HEK293 (cell line): ENCODE data around the gene TCF7L2.

Experiments
- BCL11A ChIP-seq: fragments of 450-650 bp; formaldehyde crosslinking; IDR thresholded peaks from 2 replicates; pipeline ENCODE4 v1.5.1; 2016; ENCODE audit warnings: low read depth, missing biosample characterization, missing genetic modification characterization
- GLI2 ChIP-seq: fragments of 450-650 bp; formaldehyde crosslinking; IDR thresholded peaks from 2 replicates; pipeline ENCODE4; 2017; ENCODE audit warnings: missing biosample characterization, missing genetic modification characterization, low read depth, borderline replicate concordance
- GLI4 ChIP-seq: fragments of 450-650 bp; formaldehyde crosslinking; IDR thresholded peaks from 2 replicates; pipeline ENCODE4 v1.5.1; 2016; ENCODE audit warnings: missing biosample characterization, missing genetic modification characterization
- HOXC10 ChIP-seq: sonication (generic); formaldehyde crosslinking; IDR thresholded peaks from 2 replicates; pipeline ENCODE4 v1.8.1; 2023; ENCODE audit warnings: mild to moderate bottlenecking, missing genetic modification reagents
- KLF1 ChIP-seq: fragments of 450-650 bp; formaldehyde crosslinking; IDR thresholded peaks from 2 replicates; pipeline ENCODE4 v1.5.1; 2016; ENCODE audit warnings: missing biosample characterization, missing genetic modification characterization
- KLF8 ChIP-seq: fragments of 450-650 bp; formaldehyde crosslinking; IDR thresholded peaks from 2 replicates; pipeline ENCODE4 v1.5.1; 2016; ENCODE audit warnings: missing biosample characterization, missing genetic modification characterization
- KLF9 ChIP-seq: fragments of 450-650 bp; formaldehyde crosslinking; IDR thresholded peaks from 2 replicates; pipeline ENCODE4 v1.5.1; 2016; ENCODE audit warnings: missing biosample characterization, missing genetic modification characterization, low read depth
- MZF1 ChIP-seq: fragments of 450-650 bp; formaldehyde crosslinking; IDR thresholded peaks from 2 replicates; pipeline ENCODE4 v1.5.1; 2017; ENCODE audit warnings: missing biosample characterization, missing genetic modification characterization, borderline replicate concordance
- REPIN1 ChIP-seq: fragments of 450-650 bp; formaldehyde crosslinking; IDR thresholded peaks from 2 replicates; pipeline ENCODE4 v1.5.1; 2017; ENCODE audit warnings: missing biosample characterization, missing genetic modification characterization, low read depth
- SCRT2 ChIP-seq: fragments of 450-650 bp; formaldehyde crosslinking; IDR thresholded peaks from 2 replicates; pipeline ENCODE4 v1.5.1; 2016; ENCODE audit warnings: missing biosample characterization, missing genetic modification characterization
- SP2 ChIP-seq: fragments of 450-650 bp; formaldehyde crosslinking; IDR thresholded peaks from 2 replicates; pipeline ENCODE4 v1.5.1; 2016; ENCODE audit warnings: missing biosample characterization, missing genetic modification characterization
- ZNF132 ChIP-seq: fragments of 450-650 bp; formaldehyde crosslinking; IDR thresholded peaks from 2 replicates; pipeline ENCODE4 v1.5.1; 2017; ENCODE audit warnings: missing biosample characterization, missing genetic modification characterization, borderline replicate concordance
- ZNF140 ChIP-seq: fragments of 450-650 bp; formaldehyde crosslinking; IDR thresholded peaks from 2 replicates; pipeline ENCODE4 v1.5.1; 2016; ENCODE audit warnings: missing biosample characterization, missing genetic modification characterization
- ZNF175 ChIP-seq: fragments of 450-650 bp; formaldehyde crosslinking; IDR thresholded peaks from 2 replicates; pipeline ENCODE4 v1.5.1; 2016; ENCODE audit warnings: missing biosample characterization, missing genetic modification characterization
- ZNF341 ChIP-seq: fragments of 450-650 bp; formaldehyde crosslinking; IDR thresholded peaks from 2 replicates; pipeline ENCODE4; 2016; ENCODE audit warnings: low read depth, missing biosample characterization, missing genetic modification characterization
- ZNF37A ChIP-seq: fragments of 450-650 bp; IDR thresholded peaks from 2 replicates; pipeline ENCODE4 v1.5.1; 2018; ENCODE audit warnings: missing biosample characterization, missing genetic modification characterization
- ZNF48 ChIP-seq: fragments of 450-650 bp; formaldehyde crosslinking; IDR thresholded peaks from 2 replicates; pipeline ENCODE4 v1.5.1; 2016; ENCODE audit warnings: missing biosample characterization, missing genetic modification characterization
- ZNF560 ChIP-seq: fragments of 450-650 bp; formaldehyde crosslinking; IDR thresholded peaks from 2 replicates; pipeline ENCODE4 v1.5.1; 2017; ENCODE audit warnings: missing biosample characterization, missing genetic modification characterization, borderline replicate concordance
- ZNF629 ChIP-seq: fragments of 450-650 bp; formaldehyde crosslinking; IDR thresholded peaks from 2 replicates; pipeline ENCODE4 v1.5.1; 2017; ENCODE audit warnings: missing biosample characterization, missing genetic modification characterization
- ZNF660 ChIP-seq: fragments of 450-650 bp; IDR thresholded peaks from 2 replicates; pipeline ENCODE4 v1.5.1; 2018; ENCODE audit warnings: missing biosample characterization, mild to moderate bottlenecking, missing genetic modification characterization
- ZNF707 ChIP-seq: fragments of 450-650 bp; formaldehyde crosslinking; IDR thresholded peaks from 2 replicates; pipeline ENCODE4 v1.5.1; 2016; ENCODE audit warnings: missing biosample characterization, missing genetic modification characterization
- ZNF747 ChIP-seq: fragments of 450-650 bp; formaldehyde crosslinking; IDR thresholded peaks from 2 replicates; pipeline ENCODE4 v1.5.1; 2016; ENCODE audit warnings: missing biosample characterization, missing genetic modification characterization
- ZNF785 ChIP-seq: fragments of 450-650 bp; formaldehyde crosslinking; IDR thresholded peaks from 2 replicates; pipeline ENCODE4 v1.5.1; 2016; ENCODE audit warnings: missing biosample characterization, missing genetic modification characterization
- ZSCAN16 ChIP-seq: fragments of 450-650 bp; formaldehyde crosslinking; IDR thresholded peaks from 2 replicates; pipeline ENCODE4 v1.5.1; 2016; ENCODE audit warnings: missing biosample characterization, missing genetic modification characterization
- TF ChIP-seq, protein P1 (sequence below): fragments of 450-650 bp; formaldehyde crosslinking; IDR thresholded peaks from 2 replicates; pipeline ENCODE4 v1.5.1; 2017; ENCODE audit warnings: missing biosample characterization, missing genetic modification characterization
- TF ChIP-seq, protein P2 (sequence below): fragments of 450-650 bp; formaldehyde crosslinking; optimal IDR thresholded peaks from 2 replicates; pipeline ENCODE3; 2016; ENCODE audit warnings: missing biosample characterization, mild to moderate bottlenecking, missing genetic modification characterization
- TF ChIP-seq, protein P3 (sequence below): fragments of 450-650 bp; formaldehyde crosslinking; conservative IDR thresholded peaks from 2 replicates; pipeline ENCODE4 v1.5.1; 2016; ENCODE audit warnings: low read depth, missing biosample characterization, missing genetic modification characterization
- TF ChIP-seq, protein P4 (sequence below): fragments of 450-650 bp; formaldehyde crosslinking; IDR thresholded peaks from 2 replicates; pipeline ENCODE4 v1.5.1; 2016; ENCODE audit warnings: missing biosample characterization, missing genetic modification characterization
- TF ChIP-seq, protein P5 (sequence below): fragments of 450-650 bp; formaldehyde crosslinking; IDR thresholded peaks from 2 replicates; pipeline ENCODE4; 2016; ENCODE audit warnings: missing biosample characterization, missing genetic modification characterization

TCF7L2 gene

DNA sequence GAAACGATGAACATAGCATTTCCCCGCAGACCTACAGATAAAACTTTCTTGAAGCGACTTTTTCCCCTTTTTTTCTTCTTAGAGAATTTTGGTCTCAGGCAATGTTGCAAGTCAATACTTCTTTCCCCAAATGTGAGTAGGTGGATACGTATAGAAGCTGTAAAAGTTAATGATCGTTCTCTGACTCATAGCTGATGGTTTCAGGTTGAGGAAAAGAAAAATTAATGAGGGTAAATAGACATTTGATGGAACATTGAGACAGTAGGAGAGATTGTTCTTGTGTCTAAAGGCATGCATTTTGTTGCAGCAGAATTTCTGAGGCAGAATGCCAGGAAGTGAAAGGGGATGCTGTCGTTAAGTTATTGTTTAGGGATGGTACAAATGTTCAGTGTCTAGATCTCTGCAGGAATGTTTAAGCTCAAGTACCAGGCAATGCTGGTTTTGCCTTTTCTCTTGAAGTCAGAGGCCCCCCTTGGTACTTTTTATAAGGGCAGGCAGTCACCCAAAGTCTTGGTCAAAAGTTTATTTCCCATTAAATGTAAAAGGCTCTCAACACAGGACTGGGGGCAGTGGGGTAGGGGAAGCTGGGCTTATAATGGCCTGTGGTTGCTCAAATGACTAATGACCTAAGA is 9.3 kb downstream of the TCF7L2 start (continued):
- TF ChIP-seq, protein P1, sequence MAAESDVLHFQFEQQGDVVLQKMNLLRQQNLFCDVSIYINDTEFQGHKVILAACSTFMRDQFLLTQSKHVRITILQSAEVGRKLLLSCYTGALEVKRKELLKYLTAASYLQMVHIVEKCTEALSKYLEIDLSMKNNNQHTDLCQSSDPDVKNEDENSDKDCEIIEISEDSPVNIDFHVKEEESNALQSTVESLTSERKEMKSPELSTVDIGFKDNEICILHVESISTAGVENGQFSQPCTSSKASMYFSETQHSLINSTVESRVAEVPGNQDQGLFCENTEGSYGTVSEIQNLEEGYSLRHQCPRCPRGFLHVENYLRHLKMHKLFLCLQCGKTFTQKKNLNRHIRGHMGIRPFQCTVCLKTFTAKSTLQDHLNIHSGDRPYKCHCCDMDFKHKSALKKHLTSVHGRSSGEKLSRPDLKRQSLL (tag by site-specific recombination) = peak; percentile 48; the same call in 1 of the 2 replicates
- TF ChIP-seq, protein P2, sequence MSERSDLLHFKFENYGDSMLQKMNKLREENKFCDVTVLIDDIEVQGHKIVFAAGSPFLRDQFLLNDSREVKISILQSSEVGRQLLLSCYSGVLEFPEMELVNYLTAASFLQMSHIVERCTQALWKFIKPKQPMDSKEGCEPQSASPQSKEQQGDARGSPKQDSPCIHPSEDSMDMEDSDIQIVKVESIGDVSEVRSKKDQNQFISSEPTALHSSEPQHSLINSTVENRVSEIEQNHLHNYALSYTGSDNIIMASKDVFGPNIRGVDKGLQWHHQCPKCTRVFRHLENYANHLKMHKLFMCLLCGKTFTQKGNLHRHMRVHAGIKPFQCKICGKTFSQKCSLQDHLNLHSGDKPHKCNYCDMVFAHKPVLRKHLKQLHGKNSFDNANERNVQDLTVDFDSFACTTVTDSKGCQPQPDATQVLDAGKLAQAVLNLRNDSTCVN (tag by site-specific recombination) = no peak
- TF ChIP-seq KLF1 (tag by site-specific recombination) (no peak), SP2 (tag by site-specific recombination) (no peak), ZNF140 (tag by site-specific recombination) (no peak), HOXC10 (CRISPR knock-in tag) (no peak), ZSCAN16 (tag by site-specific recombination) (no peak), BCL11A (tag by site-specific recombination) (0 out of 2 replicates have a peak, but pooled peaks have one; percentile 47), ZNF48 (tag by site-specific recombination) (no peak), ZNF132 (no peak), MZF1 (tag by site-specific recombination) (peak; percentile 95), SCRT2 (tag by site-specific recombination) (no peak), GLI2 (tag by site-specific recombination) (no peak), ZNF747 (tag by site-specific recombination) (no peak), ZNF37A (tag by site-specific recombination) (no peak), REPIN1 (tag by site-specific recombination) (no peak; the same call in 1 of the 2 replicates), ZNF175 (tag by site-specific recombination) (no peak), KLF9 (no peak), ZNF560 (tag by site-specific recombination) (no peak), ZNF341 (tag by site-specific recombination) (no peak), GLI4 (tag by site-specific recombination) (no peak), ZNF660 (tag by site-specific recombination) (no peak), KLF8 (peak; percentile 65; the same call in 1 of the 2 replicates), ZNF629 (tag by site-specific recombination) (peak; percentile 77), ZNF785 (tag by site-specific recombination) (no peak), ZNF707 (tag by site-specific recombination) (no peak)
- TF ChIP-seq, protein P3, sequence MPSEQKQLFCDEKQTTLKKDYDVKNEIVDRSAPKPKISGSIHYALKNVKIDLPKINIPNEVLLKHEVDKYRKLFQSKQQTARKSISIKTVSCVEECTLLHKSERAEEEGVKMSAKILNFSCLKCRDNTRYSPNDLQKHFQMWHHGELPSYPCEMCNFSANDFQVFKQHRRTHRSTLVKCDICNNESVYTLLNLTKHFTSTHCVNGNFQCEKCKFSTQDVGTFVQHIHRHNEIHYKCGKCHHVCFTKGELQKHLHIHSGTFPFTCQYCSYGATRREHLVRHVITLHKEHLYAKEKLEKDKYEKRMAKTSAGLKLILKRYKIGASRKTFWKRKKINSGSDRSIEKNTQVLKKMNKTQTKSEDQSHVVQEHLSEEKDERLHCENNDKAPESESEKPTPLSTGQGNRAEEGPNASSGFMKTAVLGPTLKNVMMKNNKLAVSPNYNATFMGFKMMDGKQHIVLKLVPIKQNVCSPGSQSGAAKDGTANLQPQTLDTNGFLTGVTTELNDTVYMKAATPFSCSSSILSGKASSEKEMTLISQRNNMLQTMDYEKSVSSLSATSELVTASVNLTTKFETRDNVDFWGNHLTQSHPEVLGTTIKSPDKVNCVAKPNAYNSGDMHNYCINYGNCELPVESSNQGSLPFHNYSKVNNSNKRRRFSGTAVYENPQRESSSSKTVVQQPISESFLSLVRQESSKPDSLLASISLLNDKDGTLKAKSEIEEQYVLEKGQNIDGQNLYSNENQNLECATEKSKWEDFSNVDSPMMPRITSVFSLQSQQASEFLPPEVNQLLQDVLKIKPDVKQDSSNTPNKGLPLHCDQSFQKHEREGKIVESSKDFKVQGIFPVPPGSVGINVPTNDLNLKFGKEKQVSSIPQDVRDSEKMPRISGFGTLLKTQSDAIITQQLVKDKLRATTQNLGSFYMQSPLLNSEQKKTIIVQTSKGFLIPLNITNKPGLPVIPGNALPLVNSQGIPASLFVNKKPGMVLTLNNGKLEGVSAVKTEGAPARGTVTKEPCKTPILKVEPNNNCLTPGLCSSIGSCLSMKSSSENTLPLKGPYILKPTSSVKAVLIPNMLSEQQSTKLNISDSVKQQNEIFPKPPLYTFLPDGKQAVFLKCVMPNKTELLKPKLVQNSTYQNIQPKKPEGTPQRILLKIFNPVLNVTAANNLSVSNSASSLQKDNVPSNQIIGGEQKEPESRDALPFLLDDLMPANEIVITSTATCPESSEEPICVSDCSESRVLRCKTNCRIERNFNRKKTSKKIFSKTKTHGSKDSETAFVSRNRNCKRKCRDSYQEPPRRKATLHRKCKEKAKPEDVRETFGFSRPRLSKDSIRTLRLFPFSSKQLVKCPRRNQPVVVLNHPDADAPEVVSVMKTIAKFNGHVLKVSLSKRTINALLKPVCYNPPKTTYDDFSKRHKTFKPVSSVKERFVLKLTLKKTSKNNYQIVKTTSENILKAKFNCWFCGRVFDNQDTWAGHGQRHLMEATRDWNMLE (tag by site-specific recombination) = no peak
- TF ChIP-seq, protein P4, sequence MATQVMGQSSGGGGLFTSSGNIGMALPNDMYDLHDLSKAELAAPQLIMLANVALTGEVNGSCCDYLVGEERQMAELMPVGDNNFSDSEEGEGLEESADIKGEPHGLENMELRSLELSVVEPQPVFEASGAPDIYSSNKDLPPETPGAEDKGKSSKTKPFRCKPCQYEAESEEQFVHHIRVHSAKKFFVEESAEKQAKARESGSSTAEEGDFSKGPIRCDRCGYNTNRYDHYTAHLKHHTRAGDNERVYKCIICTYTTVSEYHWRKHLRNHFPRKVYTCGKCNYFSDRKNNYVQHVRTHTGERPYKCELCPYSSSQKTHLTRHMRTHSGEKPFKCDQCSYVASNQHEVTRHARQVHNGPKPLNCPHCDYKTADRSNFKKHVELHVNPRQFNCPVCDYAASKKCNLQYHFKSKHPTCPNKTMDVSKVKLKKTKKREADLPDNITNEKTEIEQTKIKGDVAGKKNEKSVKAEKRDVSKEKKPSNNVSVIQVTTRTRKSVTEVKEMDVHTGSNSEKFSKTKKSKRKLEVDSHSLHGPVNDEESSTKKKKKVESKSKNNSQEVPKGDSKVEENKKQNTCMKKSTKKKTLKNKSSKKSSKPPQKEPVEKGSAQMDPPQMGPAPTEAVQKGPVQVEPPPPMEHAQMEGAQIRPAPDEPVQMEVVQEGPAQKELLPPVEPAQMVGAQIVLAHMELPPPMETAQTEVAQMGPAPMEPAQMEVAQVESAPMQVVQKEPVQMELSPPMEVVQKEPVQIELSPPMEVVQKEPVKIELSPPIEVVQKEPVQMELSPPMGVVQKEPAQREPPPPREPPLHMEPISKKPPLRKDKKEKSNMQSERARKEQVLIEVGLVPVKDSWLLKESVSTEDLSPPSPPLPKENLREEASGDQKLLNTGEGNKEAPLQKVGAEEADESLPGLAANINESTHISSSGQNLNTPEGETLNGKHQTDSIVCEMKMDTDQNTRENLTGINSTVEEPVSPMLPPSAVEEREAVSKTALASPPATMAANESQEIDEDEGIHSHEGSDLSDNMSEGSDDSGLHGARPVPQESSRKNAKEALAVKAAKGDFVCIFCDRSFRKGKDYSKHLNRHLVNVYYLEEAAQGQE = no peak
- TF ChIP-seq, protein P5, sequence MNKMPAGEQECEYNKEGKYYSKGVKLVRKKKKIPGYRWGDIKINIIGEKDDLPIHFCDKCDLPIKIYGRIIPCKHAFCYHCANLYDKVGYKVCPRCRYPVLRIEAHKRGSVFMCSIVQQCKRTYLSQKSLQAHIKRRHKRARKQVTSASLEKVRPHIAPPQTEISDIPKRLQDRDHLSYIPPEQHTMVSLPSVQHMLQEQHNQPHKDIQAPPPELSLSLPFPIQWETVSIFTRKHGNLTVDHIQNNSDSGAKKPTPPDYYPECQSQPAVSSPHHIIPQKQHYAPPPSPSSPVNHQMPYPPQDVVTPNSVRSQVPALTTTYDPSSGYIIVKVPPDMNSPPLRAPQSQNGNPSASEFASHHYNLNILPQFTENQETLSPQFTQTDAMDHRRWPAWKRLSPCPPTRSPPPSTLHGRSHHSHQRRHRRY (tag by site-specific recombination) = no peak
